ENCODE measurements around the gene UFSP2.

DNA sequence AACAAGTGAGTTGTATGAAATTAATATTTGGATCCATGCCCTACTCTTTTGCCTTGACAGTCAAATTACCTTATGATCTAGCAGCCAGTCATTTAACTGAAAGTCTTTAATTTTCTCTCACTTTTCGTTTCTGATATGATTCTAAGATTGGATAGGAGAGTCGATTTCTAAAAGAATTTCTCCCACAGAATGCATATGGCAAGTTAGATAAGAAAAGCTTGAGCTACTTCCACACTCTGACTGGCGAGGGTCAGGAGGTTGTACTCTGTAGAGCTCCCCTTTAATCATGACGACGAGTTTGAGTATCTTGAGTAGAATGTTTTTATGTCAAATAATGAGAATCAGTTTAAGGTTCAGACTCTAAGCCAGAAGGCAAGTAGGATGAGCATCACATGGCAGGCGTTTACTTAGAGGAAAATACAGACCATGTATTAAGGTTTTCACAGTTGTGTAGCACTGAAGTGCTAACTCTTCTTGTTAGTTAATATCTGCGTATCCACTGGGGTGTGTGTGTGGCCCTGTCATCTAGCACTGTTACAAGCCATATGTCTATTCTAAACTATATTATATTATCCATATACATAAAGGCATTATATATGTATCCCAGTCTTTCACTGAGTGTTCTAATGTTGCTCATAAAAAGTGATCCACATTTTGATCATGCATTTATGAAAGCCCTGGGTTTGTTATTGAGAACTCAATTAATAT lies 67.9 kb downstream of the UFSP2 start:
- TF ChIP-seq, protein P1, sequence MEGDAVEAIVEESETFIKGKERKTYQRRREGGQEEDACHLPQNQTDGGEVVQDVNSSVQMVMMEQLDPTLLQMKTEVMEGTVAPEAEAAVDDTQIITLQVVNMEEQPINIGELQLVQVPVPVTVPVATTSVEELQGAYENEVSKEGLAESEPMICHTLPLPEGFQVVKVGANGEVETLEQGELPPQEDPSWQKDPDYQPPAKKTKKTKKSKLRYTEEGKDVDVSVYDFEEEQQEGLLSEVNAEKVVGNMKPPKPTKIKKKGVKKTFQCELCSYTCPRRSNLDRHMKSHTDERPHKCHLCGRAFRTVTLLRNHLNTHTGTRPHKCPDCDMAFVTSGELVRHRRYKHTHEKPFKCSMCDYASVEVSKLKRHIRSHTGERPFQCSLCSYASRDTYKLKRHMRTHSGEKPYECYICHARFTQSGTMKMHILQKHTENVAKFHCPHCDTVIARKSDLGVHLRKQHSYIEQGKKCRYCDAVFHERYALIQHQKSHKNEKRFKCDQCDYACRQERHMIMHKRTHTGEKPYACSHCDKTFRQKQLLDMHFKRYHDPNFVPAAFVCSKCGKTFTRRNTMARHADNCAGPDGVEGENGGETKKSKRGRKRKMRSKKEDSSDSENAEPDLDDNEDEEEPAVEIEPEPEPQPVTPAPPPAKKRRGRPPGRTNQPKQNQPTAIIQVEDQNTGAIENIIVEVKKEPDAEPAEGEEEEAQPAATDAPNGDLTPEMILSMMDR (optimal IDR thresholded peaks at IDR 0.05 in 1 of 3, IDR thresholded peaks at IDR 0.05 in 1 of 3, conservative IDR thresholded peaks at IDR 0.05 in 1 of 3; ENCODE audit: extremely low read depth in 1 of 3, insufficient read depth in 2 of 3, low read length in 3 of 3) = no peak
- TF ChIP-seq EZH2 (IDR thresholded peaks at IDR 0.05; ENCODE audit: low read length) = no peak

Data from keratinocyte (primary cell).